HG03060 (cell line): Measurements from ENCODE around the gene PIK3C3.

Source experiments
- ATAC-seq: cut with Tn5 transposase; IDR thresholded peaks from one replicate; pipeline ENCODE4 v1.9.1; 2021; ENCODE audit warnings: low read depth, moderate number of reproducible peaks; ENCODE audit not compliant: unreplicated experiment

Gene PIK3C3

GRCh38 chr18:42112657-42113420, 157.8 kb downstream of the PIK3C3 start:
- ATAC-seq = no peak

DNA sequence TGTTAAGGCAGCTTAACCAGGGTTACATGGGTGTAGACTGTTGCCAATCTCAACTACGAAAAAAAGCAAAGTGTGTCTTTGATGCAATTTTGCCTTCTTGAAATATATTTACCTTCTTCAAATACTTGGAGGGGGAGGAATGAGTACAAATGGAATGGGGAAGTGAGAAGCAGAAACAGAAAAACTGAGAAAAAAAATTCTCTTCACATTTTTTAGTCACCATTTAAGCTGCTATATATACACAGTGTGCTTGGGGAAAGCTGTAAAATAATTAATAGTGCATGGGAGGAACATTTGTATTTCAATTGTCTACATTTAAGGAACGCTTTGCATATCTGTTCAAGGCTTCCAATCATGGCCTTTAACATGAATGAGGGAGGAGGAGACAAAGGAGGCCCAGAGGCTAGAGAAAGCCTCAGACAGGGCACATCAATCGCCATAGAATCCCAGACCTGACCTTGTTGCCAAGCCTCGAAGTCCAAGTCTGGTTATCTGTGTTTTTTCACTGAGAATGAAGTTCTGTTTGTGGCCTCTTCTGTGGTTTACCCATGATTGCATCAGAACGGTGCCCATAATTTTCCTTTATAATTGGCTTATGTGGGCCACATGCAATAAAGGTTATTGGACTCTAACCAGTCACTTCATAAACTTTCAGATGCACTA, 158.6 kb downstream of the PIK3C3 start:
- no peak for ATAC-seq

DNA sequence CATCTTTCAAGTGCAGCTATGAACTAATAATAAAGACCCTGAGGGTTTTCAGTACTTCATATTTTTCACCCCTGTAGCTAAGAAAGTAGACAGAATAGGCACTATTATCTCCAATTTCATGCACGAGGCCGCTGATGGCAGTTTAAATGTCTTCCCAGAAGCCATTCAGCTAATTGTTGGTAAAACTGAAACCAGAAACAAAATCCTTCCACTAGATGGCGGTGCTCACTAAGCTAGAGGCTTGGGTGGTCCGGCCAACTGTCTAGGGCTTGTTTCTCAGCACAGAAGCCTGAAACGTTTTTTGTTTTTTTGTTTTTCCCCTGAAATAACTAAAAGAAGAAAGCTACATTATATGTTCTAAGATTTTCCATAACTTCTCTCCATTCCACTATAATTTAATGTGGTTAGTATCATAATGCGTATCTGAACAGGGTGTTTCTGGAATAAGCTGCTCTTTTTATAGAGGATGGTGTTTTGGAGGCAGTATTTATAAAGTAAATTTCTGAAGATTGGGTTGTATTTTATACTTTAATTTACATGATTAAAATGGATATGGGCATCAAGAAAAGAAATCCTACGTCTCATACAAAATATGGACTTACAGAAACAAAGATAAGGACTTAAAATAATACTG, 159.4 kb downstream of the PIK3C3 start:
- peak; percentile 83 for ATAC-seq

GRCh38 chr18:42126586-42126985, 171.6 kb downstream of the PIK3C3 start:
- ATAC-seq = no peak

GRCh38 chr18:42131066-42131929, 176.3 kb downstream of the PIK3C3 start:
- no peak for ATAC-seq

GRCh38 chr18:42131930-42132244, 176.9 kb downstream of the PIK3C3 start:
- ATAC-seq = no peak
